ENCODE results near the gene FOXN3.
"Not testable (repeated sequence)": the region's sequence is repeated elsewhere in the genome, so short reads cannot be mapped to it uniquely, and the experiment has no call there.

FOXN3 gene

GRCh38 chr14:89165189-89166181 lies 251.5 kb downstream of the FOXN3 start:
- DNase-seq (ENCODE audit: low read depth in 2 of 2) = no peak

- DNase-seq (ENCODE audit: low read depth in 2 of 2) = no peak
Measured at GRCh38 chr14:89164168-89165073, 252.6 kb downstream of the FOXN3 start.

GRCh38 chr14:89163031-89163636 lies 253.9 kb downstream of the FOXN3 start:
- DNase-seq (ENCODE audit: low read depth in 2 of 2) = no peak

- no peak for DNase-seq (ENCODE audit: low read depth in 2 of 2)
Measured at GRCh38 chr14:89162586-89162985, 254.4 kb downstream of the FOXN3 start.

- DNase-seq (ENCODE audit: low read depth in 2 of 2) = no peak
Measured at GRCh38 chr14:89160437-89160836, 256.6 kb downstream of the FOXN3 start.

- no peak for DNase-seq (ENCODE audit: low read depth in 2 of 2)
Measured at GRCh38 chr14:89158701-89159100, 258.3 kb downstream of the FOXN3 start.

GRCh38 chr14:89158104-89158503 lies 258.9 kb downstream of the FOXN3 start:
- DNase-seq (ENCODE audit: low read depth in 2 of 2) = not testable (repeated sequence)

- DNase-seq (ENCODE audit: low read depth in 2 of 2) = no peak
Measured at GRCh38 chr14:89155491-89155890, 261.5 kb downstream of the FOXN3 start.

GRCh38 chr14:89151693-89152092 lies 265.3 kb downstream of the FOXN3 start:
- not testable (repeated sequence) for DNase-seq (ENCODE audit: low read depth in 2 of 2)

GRCh38 chr14:89146274-89146673 lies 270.8 kb downstream of the FOXN3 start:
- no peak for DNase-seq (ENCODE audit: low read depth in 2 of 2)

- no peak for DNase-seq (ENCODE audit: low read depth in 2 of 2)
Measured at GRCh38 chr14:89144642-89145041, 272.4 kb downstream of the FOXN3 start.

GRCh38 chr14:89144066-89144465 lies 273.0 kb downstream of the FOXN3 start:
- DNase-seq (ENCODE audit: low read depth in 2 of 2) = no peak

GRCh38 chr14:89143595-89143994 lies 273.4 kb downstream of the FOXN3 start:
- DNase-seq (ENCODE audit: low read depth in 2 of 2) = no peak

GRCh38 chr14:89142366-89142765 lies 274.7 kb downstream of the FOXN3 start:
- no peak for DNase-seq (ENCODE audit: low read depth in 2 of 2)

- DNase-seq (ENCODE audit: low read depth in 2 of 2) = no peak
Measured at GRCh38 chr14:89141862-89142261, 275.2 kb downstream of the FOXN3 start.

- no peak for DNase-seq (ENCODE audit: low read depth in 2 of 2)
Measured at GRCh38 chr14:89140326-89140725, 276.7 kb downstream of the FOXN3 start.

- no peak for DNase-seq (ENCODE audit: low read depth in 2 of 2)
Measured at GRCh38 chr14:89139404-89140247, 277.4 kb downstream of the FOXN3 start.

GRCh38 chr14:89138846-89139245 lies 278.2 kb downstream of the FOXN3 start:
- no peak for DNase-seq (ENCODE audit: low read depth in 2 of 2)

GRCh38 chr14:89137526-89138163 lies 279.4 kb downstream of the FOXN3 start:
- no peak for DNase-seq (ENCODE audit: low read depth in 2 of 2)

- no peak for DNase-seq (ENCODE audit: low read depth in 2 of 2)
Measured at GRCh38 chr14:89136587-89136986, 280.4 kb downstream of the FOXN3 start.

- DNase-seq (ENCODE audit: low read depth in 2 of 2) = no peak
Measured at GRCh38 chr14:89134640-89135039, 282.4 kb downstream of the FOXN3 start.
